Adipose tissue (tissue), 3 donors: Measurements from ENCODE around the gene GARIN3. TPM values are rescaled to one million over a fixed set of nuclear protein-coding genes. Genes with fewer than 3 reads are reported as not detected.

Experiments
- H3K27ac ChIP-seq: one replicate; pipeline ENCODE4 v1.5.1; 2013; ENCODE audit warnings: low read depth, low read length
- WGBS, 3 donors: extraction: QIAGEN DNeasy Blood & Tissue Kit; methylation state at CpG; one replicate each; pipeline ENCODE4 v1.1.7; 2013; 5-methylcytosine and 5-hydroxymethylcytosine counted together
- polyA plus RNA-seq, 3 donors: library from polyadenylated mRNA; stranded (reverse); fragments of 200-250 nt; gene quantifications; one replicate each; pipeline ENCODE4 v1.2.3, GENCODE V29; 2013
- donor health status: healthy with polysubstance abuse.
- donor health status: Bipolar disorder and iron deficiency.
- donor health status: healthy.

Gene GARIN3
- polyA plus RNA-seq, 3 donors = not detected

DNA sequence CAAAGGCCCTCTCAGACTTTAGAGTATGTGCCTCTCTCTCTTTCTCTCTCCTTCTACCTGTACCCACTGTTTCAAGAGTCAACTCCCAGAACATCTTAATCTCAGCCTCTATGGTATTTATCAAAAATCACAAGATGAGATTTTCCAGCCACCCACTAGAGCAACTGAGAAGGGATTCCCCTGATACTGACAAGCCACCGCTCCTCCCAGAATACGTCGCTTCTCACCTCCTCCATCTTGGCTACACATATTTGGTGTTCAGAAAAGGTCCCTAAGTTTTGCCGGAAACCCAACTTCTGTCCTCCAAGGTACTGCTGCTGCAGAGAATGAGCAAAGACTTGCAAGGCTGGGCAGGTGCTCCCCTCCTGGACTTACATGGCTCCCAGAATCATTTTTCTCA is 6.1 kb downstream of the GARIN3 start:
- WGBS, 3 donors = 85 to 90% (median 88%) methylated on average over 4 of the region's 4 CpGs

DNA sequence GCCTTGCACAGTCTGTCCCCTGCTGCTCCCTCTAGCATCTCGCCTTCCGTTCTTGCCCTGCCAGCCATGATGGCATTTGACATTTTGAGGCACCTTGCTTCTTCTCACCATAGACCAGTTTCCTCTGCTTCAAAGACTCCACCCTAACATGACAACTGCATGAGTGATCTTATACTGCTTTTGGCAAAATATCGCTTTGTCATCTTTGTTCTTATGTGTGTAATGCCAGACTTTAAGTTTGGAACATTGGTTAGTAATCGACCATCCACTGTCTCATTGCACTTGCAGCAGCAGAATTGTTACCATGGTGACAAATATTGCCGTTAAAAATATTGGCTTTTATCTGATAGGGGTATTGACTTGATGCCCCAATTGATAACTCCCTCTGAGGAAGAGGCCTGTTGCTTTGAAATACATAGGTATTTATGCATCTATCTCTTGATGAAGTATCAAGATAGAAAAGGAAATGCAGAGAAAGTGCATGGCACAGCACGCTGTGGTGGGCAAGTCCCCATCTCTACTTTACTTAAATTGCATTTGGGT is 6.8 kb downstream of the GARIN3 start:
- 80 to 89% (median 84%) methylated on average over 6 of the region's 6 CpGs for WGBS, 3 donors
- no peak overlapping the region for H3K27ac ChIP-seq

More for the DNA sequence above, 6.1 kb downstream of the GARIN3 start:
- H3K27ac ChIP-seq = no peak overlapping the region

DNA sequence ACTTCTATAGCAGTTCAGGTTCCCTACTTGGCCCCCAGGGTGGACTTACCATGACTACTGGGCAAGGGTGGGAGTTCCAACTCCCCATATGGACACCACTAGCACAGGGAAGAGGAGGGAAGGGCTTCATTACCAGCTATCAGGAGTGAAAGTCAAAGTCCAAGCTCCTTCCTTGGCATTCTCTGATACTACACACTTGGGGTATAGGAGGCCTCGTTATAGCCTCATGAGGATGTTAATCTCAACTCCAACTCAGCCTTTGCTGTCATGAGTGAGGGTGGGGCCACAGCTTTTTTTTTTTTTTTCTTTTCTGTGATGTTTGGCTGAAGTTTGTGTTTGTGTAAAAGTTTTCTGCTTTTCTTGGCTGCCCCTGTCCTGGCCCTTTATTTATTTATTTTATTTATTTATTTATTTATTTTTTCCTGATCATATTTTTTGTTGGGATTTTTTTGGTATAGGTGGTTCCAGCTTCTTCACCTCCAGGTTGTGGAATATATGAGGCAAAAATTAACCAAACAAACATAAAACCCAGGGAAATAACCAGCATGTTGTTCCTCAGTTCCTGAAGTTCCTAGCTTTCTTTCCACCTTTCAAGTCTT is 8.7 kb downstream of the GARIN3 start:
- WGBS, 3 donors = 50 to 93% (median 83%) methylated on average over 1 of the region's 1 CpG

DNA sequence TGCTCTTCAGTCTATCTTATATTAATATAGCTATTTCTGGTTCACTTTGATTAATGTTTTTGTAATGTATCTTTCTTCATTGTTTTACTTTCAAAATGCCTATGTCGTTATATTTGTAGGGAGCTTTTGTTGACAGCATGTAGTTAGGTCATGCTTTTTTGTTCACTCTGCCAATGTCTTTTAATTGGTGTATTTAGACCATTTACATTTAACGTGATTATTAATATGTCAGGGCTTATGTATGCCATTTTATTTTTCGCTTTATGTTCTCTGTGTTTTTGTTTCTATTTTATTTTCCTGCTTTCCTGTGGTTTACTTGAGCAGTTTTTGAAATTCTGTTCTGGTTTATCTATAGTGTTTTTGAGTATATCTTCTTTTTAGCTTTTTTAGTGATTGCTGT is 10.8 kb downstream of the GARIN3 start:
- WGBS, 3 donors = 66 to 83% (median 72%) methylated on average over 3 of the region's 3 CpGs
- no peak overlapping the region for H3K27ac ChIP-seq

More for the DNA sequence above, 8.7 kb downstream of the GARIN3 start:
- H3K27ac ChIP-seq = no peak overlapping the region

DNA sequence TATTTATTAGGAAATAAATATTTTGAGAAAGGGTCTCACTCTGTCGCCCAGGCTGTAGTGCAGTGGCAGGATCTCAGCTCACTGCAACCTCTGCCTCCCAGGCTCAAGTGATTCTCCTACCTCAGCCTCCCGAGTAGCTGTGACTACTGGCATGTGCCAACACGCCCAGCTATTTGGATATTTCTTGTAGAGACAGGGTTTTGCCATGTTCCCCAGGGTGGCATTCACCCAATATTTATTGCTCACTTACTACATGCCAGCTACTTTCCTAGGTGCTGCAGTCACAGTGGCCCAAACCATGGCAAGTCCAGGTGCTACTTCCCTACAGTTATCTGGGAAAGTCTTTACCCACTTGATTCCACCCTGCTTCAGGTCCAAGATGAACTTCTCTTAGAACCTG is 15.1 kb downstream of the GARIN3 start:
- WGBS, 3 donors = 84 to 93% (median 90%) methylated on average over 3 of the region's 3 CpGs
- no peak overlapping the region for H3K27ac ChIP-seq

DNA sequence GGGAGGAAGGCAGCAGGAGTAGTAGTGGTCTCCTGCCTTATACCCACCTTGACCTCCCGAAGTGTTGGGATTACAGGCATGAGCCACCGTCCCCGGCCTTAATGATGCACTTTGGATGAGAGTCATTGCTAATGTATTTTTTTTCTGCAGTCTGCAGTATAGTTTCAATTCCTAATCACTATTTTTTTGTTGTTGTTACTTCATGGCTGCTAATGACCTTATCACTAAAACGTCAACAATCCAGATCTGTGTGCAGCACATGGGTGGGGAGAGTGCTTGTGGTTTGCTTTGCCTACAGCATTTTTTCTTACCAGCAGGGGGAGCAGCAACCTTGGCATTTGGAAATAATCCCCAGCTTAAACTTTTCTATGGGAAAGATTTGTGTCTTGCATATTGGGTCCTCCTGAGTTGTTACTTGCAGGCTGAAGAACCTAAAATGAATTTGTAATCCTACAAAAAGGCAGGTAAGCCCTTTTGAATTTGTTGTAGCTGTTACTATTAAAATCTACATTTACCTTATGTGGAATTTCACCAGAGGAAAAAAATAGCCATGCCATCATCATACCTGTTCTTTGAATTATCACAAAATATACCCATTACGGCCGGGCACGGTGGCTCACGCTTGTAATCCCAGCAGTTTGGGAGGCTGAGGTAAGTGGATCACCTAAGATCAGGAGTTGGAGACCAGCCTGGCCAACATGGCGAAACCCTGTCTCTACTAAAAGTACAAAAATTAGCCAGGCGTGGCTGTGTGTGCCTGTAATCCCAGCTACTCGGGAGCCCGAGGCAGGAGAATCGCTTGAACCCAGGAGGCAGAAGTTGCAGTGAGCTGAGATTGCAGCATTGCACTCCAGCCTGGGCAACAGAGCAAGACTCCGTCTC is 17.1 kb downstream of the GARIN3 start:
- WGBS, 3 donors = 67 to 79% (median 78%) methylated on average over 14 of the region's 14 CpGs

DNA sequence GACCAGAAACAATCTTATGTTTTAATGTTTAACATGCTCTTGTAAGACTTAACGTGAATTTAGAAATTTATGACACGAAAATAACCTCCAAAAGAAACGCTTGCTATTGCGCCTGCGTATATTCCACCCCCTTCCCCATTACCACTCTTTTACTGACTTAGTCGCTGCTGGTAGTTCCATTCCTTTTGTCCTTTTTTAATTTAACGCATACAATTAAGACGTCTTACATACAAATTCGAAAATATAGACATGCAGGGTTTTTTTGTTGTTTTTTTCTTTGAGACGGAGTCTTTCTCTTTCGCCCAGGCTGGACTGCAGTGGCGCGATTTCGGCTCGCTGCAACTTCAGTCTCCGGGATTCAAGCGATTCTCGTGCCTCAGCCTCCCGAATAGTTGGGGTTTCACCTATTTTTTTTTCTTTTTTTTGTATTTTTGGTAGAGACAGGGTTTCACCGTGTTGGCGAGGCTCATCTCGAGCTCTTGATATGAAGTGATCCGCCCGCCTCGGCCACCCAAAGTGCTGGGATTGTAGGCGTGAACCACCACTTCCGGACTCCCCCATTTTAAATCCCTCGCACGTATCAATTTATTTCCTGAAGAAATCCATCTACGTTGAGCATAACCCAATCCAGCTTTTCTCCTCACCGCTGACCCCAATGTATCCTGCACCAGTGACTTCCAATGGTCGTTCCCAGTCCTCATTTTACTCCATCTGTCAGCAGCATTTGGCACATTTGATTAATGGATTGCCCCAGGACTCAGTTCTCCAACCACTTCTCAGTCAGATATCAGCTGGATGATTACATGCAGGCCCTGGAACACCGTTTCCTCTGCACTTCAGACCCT is 22.7 kb downstream of the GARIN3 start:
- 7 to 13% (median 10%) methylated on average over 33 of the region's 33 CpGs for WGBS, 3 donors
- no peak overlapping the region for H3K27ac ChIP-seq

More for the DNA sequence above, 17.1 kb downstream of the GARIN3 start:
- H3K27ac ChIP-seq = no peak overlapping the region

DNA sequence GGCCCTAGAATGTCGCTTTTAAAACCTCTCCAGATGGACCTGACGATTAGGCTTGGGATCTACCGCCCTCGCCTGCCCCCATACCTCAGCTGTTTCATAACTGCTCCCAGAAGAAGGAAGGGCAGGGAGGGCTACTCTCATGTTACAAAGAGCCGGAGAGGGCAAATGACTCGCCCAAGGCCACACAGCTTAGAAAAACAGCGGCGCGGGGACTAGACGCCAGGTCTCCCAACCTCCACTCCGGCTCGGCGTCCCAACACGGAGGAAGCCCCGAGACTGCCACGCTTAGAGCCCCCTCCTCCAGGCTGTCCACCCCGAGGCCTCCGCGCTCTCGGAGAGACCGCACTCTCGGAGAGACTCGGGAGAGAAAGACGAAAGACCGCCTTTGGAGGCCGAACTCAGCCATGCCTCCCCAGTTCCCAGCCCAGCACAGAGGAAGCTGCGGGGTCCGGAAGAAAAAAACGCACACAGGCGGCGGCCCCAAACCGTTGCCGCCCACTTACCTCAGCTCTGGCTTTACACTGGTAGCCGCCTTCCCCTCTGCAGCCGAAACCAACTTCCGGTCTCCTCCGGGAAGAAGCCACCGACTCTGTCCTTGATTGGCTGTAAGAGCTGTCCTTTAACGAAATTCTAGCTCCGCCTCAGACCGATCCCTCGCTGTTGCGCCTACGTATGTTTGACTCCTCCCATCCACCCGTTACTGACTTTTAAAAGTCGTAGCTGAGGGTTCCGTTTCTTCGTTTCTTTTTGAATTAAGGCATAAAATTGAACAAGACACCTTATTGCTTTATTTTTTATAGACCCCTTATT is 23.5 kb downstream of the GARIN3 start, which contains the start of gene MED7:
Gene MED7 (minus strand): TSS at position 549 of the 810 bp plus-strand sequence. CDS start 3,434 bp downstream, outside the sequence.
- WGBS, 3 donors = 0 to 1% (median 1%) methylated on average over 48 of the region's 48 CpGs
- no peak within 1 kb of the TSS for H3K27ac ChIP-seq

DNA sequence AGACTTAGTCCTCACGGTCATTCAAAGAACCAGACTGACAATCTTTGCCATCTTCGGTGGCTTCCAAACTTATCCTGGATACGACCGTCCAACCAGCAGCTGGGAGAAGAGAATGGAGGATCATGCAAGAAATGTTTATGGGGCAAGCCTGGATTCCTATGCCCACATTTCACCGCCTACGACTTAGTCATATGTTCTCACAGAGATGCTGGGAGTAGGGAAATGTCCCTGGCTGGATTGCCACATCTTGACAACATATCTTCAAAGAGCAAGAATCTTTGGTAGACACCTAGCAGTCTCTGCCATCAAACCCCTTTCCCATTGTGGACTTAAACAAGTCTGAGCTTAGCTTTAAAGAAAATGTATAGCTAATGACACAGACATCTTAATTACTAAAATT is 28.4 kb downstream of the GARIN3 start:
- H3K27ac ChIP-seq = no peak overlapping the region
- WGBS, 3 donors = 95 to 98% (median 95%) methylated on average over 6 of the region's 6 CpGs

DNA sequence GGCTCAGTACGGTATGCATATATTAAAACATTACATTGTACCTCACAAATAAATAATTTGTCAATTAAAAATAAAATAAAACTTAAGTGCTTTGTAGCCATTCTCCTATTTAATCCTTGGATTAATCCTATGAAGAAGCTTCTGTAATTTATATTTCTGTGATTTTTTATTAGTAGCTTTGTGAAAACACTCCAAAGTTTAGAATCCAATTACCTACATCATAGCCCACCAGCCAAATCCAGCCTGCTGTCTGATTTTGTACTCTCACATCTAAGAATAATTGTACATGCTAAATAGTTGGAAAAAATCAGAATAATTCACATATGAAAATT is 33.8 kb downstream of the GARIN3 start:
- WGBS, 3 donors = 6 to 34% (median 31%) methylated on average over 1 of the region's 1 CpG
- no peak overlapping the region for H3K27ac ChIP-seq

DNA sequence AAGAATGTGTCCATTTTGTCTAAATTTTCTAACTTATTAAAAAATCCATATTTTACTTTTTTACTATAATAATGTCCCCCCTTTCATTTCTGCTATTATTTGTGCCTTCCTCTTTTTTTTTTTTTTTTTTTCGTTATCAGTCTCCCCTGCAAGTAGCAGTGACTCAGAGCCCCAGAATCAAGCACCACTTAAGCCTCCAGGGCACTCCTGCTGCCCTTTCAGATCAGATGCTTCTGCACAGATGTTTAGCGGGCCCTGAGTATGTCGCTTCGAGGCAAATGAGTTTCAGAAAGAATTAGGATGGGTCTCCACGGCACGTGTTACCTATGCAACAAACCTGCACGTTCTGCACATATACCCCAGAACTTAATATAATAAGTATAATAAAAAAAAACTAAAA is 35.1 kb downstream of the GARIN3 start:
- 55 to 72% (median 69%) methylated on average over 7 of the region's 7 CpGs for whole genome bisulfite sequencing, 3 donors
- no peak overlapping the region for H3K27ac ChIP-seq

DNA sequence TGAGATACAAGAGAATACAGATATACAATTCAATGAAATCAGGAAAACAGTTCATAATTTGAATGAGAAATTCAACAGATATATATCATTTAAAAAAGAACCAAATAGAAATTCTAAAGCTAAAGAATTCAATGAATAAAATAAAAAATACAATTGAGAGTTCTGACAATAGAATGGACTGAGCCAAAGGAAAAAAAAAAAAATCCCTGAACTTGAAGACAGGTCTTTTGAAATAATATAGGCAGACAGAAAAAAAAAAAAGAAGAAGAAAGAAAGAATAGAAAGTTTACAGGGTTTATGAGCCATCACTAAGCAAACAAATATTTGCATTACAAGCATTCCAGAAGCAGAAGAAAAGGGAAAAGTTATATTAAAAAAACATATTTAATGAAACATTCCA is 44.4 kb downstream of the GARIN3 start:
- H3K27ac ChIP-seq = no peak overlapping the region

DNA sequence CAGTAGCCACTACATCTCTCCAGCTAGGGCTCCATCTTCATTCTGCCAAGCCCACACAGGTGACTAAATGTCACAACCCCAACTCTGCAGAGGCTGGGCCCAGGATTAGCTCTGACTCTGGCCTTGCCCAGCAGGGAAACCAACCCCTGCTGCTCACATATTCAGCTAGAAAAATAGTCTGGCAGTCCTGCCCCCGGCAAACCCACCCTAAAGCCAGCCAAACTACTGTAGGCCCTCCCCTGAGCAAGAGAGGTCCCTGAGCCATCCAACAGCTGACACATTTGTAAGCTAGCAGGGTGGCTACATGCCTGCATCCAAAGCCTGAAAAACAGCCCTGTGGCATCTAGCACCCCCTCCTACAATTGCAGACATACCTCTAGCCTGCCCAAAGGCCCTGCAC is 46.0 kb downstream of the GARIN3 start:
- no peak overlapping the region for H3K27ac ChIP-seq
- 71 to 79% (median 79%) methylated on average over 1 of the region's 1 CpG for WGBS, 3 donors

DNA sequence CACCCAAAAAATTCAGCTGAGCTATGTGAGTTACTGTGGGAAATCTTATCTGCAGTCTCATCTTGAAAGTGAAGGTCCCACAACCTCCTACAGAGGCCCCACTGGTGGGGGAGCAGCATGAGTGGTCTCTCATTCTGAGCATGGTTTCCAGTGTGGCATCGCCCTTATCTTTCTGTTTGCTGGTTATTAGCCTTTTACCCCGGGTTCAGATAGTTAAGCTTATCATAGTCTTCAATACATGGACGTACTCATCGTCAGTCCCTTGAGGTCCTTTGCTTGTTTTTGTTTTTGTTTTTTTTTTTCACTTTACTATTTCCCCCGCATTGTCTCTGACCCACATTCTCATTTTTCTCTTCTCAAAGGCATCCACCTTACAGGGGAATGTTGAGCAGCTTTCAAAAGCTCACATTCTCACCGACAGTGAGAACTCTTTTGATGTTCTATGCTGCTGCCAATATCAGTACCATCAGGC is 49.5 kb downstream of the GARIN3 start:
- WGBS, 3 donors = 62 to 80% (median 77%) methylated on average over 6 of the region's 6 CpGs
- H3K27ac ChIP-seq = no peak overlapping the region

DNA sequence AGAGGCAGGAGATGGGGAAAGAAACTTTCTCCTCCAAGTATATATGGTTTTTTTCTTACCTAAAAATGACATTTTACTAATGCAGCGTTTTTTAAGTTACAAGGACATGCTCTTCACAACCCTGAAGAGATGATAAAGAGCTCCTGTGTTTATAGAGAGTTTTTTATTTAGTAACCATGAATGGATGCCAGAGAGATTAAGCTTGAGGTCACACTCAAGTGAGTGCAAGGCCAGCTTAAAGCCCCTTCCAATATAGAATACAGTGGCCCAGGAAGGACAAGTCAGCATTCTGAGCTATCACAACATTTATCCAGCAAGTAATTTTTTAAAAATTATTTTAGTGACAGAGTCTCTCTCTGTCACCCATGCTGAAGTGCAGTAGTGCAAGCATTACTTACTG is 50.6 kb downstream of the GARIN3 start:
- no peak overlapping the region for H3K27ac ChIP-seq
- WGBS, 3 donors = 24 to 67% (median 38%) methylated on average over 1 of the region's 1 CpG

DNA sequence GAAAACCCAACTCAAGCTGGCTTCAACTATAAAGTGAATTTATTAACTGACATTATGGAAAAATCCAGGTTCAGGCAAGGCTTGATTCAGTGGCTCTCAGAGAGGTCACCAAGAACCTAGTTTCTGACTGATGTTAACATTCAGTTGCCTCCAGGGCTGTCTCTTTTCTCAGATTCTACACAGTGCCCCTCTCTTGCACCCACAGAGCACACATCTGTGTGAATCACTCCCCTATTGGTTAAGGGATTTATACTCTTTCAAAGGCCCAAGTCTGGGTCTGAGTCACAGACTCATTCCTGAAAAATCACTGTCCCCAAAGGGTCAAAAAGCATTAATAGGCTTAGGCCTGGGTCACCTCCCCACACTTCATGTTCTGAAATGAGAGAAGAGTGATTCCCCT is 51.1 kb downstream of the GARIN3 start:
- H3K27ac ChIP-seq = no peak overlapping the region

DNA sequence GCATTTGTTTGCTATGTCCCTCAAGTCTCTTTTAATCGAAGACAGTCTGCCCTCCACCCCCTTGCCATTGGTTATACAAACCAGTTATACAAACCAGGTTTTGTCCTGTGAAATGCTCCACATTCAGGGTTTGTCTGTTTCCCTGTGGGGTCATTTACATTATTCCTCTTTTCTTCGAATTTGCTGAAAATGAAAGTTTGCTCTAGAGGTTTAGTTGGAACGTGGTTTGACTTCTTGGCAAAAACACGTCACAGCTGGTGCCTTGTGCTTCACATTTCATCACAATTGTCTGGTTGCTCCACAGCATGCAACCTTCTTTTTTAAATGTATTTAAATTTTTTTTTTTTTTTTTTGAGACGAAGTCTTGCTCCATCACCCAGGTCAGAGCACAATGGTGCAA is 53.1 kb downstream of the GARIN3 start:
- no peak overlapping the region for H3K27ac ChIP-seq
- 36 to 61% (median 38%) methylated on average over 5 of the region's 5 CpGs for WGBS, 3 donors
